Panc1 (cell line): Measurements from ENCODE around the gene GNAI2. TPM values are rescaled to one million over a fixed set of nuclear protein-coding genes. Genes with fewer than 3 reads are reported as not detected.

Source experiments
- ATAC-seq: fragments of 200-7000 bp; cut with Tn5 transposase; 2 replicates; pipeline ENCODE4 v1.9.1; 2020; ENCODE audit warnings: mild to moderate bottlenecking, moderate library complexity
- BruUV-seq: library from RNA; stranded (reverse); fragments of 400-500 nt; replicated peaks from 2 replicates; lab custom pipeline; 2021; lab: Mats Ljungman, UMichigan
- CTCF ChIA-PET: fragments of 300-600 bp; sonication (Branson Sonifier 250); formaldehyde crosslinking; loops from one replicate; lab custom pipeline; 2022; ENCODE audit warnings: antibody characterized with exemption; lab: Charles Lee
- POLR2A ChIA-PET: fragments of 300-600 bp; sonication (Branson Sonifier 250); formaldehyde crosslinking; loops from one replicate; lab custom pipeline; 2022; ENCODE audit warnings: antibody characterized with exemption; lab: Charles Lee
- DNase-seq: peaks from one replicate; pipeline ENCODE4 v3.0.0-alpha.2; 2010; ENCODE audit warnings: low read depth, low spot score
- H3K27ac ChIP-seq: 2 replicates; pipeline ENCODE4 v1.5.1; 2011; ENCODE audit warnings: mild to moderate bottlenecking, low read length, inconsistent platforms
- H3K27me3 ChIP-seq: fragments of 200-500 bp; sonication (Bioruptor generic); 2 replicates; pipeline ENCODE4 v1.6.0; 2014; ENCODE audit warnings: low read length, inconsistent platforms; ENCODE audit not compliant: control insufficient read depth, insufficient read depth
- H3K36me3 ChIP-seq: fragments of 200-500 bp; sonication (Bioruptor generic); 2 replicates; pipeline ENCODE4 v1.5.1; 2014; ENCODE audit warnings: inconsistent platforms, mild to moderate bottlenecking, low read length, moderate library complexity; ENCODE audit not compliant: control insufficient read depth, insufficient read depth
- H3K4me1 ChIP-seq: 2 replicates; pipeline ENCODE4 v1.5.1; 2011; ENCODE audit warnings: inconsistent platforms, mild to moderate bottlenecking, low read length, moderate library complexity; ENCODE audit not compliant: control insufficient read depth, insufficient read depth
- H3K4me3 ChIP-seq, 2 experiments: 2 replicates each; pipeline ENCODE4 v1.5.1; 2011 to 2012; ENCODE audit warnings: low read depth in 2 of 2, low read length in 2 of 2, mild to moderate bottlenecking in 2 of 2, inconsistent platforms in 1 of 2, moderate library complexity in 1 of 2
- H3K9me3 ChIP-seq: fragments of 200-500 bp; sonication (Bioruptor generic); 2 replicates; pipeline ENCODE4 v1.5.1; 2014; ENCODE audit warnings: low read depth, mild to moderate bottlenecking, inconsistent platforms, low read length, moderate library complexity; ENCODE audit not compliant: control insufficient read depth, insufficient read depth
- POLR2AphosphoS5 ChIP-seq: IDR thresholded peaks from 2 replicates; pipeline ENCODE4 v1.6.1; 2012; ENCODE audit warnings: mild to moderate bottlenecking, low read depth, low read length, moderate library complexity
- SIN3A ChIP-seq: IDR thresholded peaks from 2 replicates; pipeline ENCODE4 v1.6.1; 2012; ENCODE audit warnings: low read depth, mild to moderate bottlenecking, low read length, moderate library complexity, borderline replicate concordance; ENCODE audit not compliant: insufficient read depth
- TCF7L2 ChIP-seq: IDR thresholded peaks from 2 replicates; pipeline ENCODE4 v1.6.1; 2011; ENCODE audit warnings: mild to moderate bottlenecking, low read depth, low read length, inconsistent platforms
- in situ Hi-C: cut with HindIII; loops from 2 replicates; pipeline ENCODE4 v1.10.0; 2016; ENCODE audit warnings: low sequenced_read_pairs, low pct_unique_long_range_greater_than_20kb
- intact Hi-C: fragments of 100-400 bp; cut with micrococcal nuclease; formaldehyde crosslinking; loops from one replicate; pipeline ENCODE4 v1.10.0; 2022; ENCODE audit not compliant: unreplicated experiment
- total RNA-seq: library from RNA; stranded (reverse); gene quantifications from one replicate; pipeline ENCODE4 v1.2.1, GENCODE V29; 2021; ENCODE audit not compliant: unreplicated experiment
- TF ChIP-seq, protein P1 (sequence below), 2 experiments: IDR thresholded peaks; 2 replicates each; pipeline ENCODE4 v1.6.1; 2011 to 2012; ENCODE audit warnings: low read depth in 2 of 2, control low read depth in 1 of 2, low read length in 1 of 2, mild to moderate bottlenecking in 1 of 2, moderate library complexity in 1 of 2; ENCODE audit not compliant: insufficient read depth in 1 of 2
- TF ChIP-seq, protein P2 (sequence below): fragments of 450-650 bp; IDR thresholded peaks from 2 replicates; pipeline ENCODE4 v1.5.1; 2017; ENCODE audit warnings: mild to moderate bottlenecking

Gene GNAI2
- total RNA-seq, 1 experiment from 2014 or later, result 170 TPM

GRCh38 chr3:50293079-50293801 is 57.2 kb downstream of the GNAI2 start:
- no peaks in the 10 kb centered on the region for H3K36me3 ChIP-seq
- no peaks in the 10 kb centered on the region for H3K9me3 ChIP-seq
- in situ Hi-C loops (no loop called here), intact Hi-C loops (no loop called here)
- DNase-seq (no peak), ATAC-seq (no peak)
- TF ChIP-seq, protein P1, sequence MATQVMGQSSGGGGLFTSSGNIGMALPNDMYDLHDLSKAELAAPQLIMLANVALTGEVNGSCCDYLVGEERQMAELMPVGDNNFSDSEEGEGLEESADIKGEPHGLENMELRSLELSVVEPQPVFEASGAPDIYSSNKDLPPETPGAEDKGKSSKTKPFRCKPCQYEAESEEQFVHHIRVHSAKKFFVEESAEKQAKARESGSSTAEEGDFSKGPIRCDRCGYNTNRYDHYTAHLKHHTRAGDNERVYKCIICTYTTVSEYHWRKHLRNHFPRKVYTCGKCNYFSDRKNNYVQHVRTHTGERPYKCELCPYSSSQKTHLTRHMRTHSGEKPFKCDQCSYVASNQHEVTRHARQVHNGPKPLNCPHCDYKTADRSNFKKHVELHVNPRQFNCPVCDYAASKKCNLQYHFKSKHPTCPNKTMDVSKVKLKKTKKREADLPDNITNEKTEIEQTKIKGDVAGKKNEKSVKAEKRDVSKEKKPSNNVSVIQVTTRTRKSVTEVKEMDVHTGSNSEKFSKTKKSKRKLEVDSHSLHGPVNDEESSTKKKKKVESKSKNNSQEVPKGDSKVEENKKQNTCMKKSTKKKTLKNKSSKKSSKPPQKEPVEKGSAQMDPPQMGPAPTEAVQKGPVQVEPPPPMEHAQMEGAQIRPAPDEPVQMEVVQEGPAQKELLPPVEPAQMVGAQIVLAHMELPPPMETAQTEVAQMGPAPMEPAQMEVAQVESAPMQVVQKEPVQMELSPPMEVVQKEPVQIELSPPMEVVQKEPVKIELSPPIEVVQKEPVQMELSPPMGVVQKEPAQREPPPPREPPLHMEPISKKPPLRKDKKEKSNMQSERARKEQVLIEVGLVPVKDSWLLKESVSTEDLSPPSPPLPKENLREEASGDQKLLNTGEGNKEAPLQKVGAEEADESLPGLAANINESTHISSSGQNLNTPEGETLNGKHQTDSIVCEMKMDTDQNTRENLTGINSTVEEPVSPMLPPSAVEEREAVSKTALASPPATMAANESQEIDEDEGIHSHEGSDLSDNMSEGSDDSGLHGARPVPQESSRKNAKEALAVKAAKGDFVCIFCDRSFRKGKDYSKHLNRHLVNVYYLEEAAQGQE (IDR thresholded peaks at IDR 0.05; ENCODE audit: insufficient read depth in 1 of 2, low read depth in 2 of 2, low read length in 1 of 2), result no peak
- no peak for TF ChIP-seq POLR2AphosphoS5
- H3K27ac ChIP-seq, result peak overlapping the region; percentile 89
- peaks cover 10% of the 10 kb centered on the region for H3K4me1 ChIP-seq
- BruUV-seq, result no TSS peak
- ChIA-PET CTCF (interaction anchor here (0.6 to 0.7 kb wide), 2 partner anchors 28 to 67 kb away, joined by 3 read pairs; no protein-coding TSS in a partner anchor), POLR2A (no interaction called here)
- peak overlapping the region; percentile 57 to 89 for H3K4me3 ChIP-seq
- H3K27me3 ChIP-seq, result no peaks in the 10 kb centered on the region

DNA sequence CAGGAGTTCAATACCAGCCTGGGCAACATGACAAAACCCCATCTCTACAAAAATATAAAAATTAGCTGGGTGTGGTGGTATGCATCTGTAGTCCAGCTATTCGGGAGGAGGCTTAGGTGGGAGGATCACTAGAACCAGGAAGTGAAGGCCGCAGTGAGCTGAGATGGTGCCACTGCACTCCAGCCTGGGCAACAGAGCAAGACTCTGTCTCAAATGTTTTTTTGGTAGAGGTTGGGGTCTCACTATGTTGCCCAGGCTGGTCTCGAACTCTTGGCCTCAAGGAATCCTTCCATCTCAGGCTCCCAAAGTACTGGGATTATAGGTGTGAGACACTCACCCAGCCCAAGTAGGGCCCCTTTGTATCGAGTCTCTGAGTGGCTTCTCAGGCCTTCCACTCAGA is 58.1 kb downstream of the GNAI2 start:
- Histone ChIP-seq H3K27me3 (no peaks in the 10 kb centered on the region), H3K9me3 (no peaks in the 10 kb centered on the region), H3K4me3 (no peak overlapping the region), H3K36me3 (no peaks in the 10 kb centered on the region), H3K27ac (no peak overlapping the region), H3K4me1 (peaks cover 13% of the 10 kb centered on the region)
- no peak for ATAC-seq
- DNase-seq, result no peak
- in situ Hi-C loops, result no loop called here
- TF ChIP-seq, protein P1 (IDR thresholded peaks at IDR 0.05; ENCODE audit: insufficient read depth in 1 of 2, low read depth in 2 of 2, low read length in 1 of 2), result no peak
- no peak for TF ChIP-seq POLR2AphosphoS5
- TF ChIP-seq SIN3A, result no peak
- TF ChIP-seq TCF7L2, result no peak
- TF ChIP-seq, protein P2, sequence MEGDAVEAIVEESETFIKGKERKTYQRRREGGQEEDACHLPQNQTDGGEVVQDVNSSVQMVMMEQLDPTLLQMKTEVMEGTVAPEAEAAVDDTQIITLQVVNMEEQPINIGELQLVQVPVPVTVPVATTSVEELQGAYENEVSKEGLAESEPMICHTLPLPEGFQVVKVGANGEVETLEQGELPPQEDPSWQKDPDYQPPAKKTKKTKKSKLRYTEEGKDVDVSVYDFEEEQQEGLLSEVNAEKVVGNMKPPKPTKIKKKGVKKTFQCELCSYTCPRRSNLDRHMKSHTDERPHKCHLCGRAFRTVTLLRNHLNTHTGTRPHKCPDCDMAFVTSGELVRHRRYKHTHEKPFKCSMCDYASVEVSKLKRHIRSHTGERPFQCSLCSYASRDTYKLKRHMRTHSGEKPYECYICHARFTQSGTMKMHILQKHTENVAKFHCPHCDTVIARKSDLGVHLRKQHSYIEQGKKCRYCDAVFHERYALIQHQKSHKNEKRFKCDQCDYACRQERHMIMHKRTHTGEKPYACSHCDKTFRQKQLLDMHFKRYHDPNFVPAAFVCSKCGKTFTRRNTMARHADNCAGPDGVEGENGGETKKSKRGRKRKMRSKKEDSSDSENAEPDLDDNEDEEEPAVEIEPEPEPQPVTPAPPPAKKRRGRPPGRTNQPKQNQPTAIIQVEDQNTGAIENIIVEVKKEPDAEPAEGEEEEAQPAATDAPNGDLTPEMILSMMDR, result no peak
- ChIA-PET CTCF (interaction anchor here (0.6 kb wide), 1 partner anchor 27 kb away, joined by 3 read pairs; no protein-coding TSS in a partner anchor), POLR2A (no interaction called here)
- BruUV-seq, result no TSS peak
- intact Hi-C loops, result no loop called here
